Body of pancreas (tissue), 4 donors: ENCODE results near the gene PDK4. TPM values are rescaled to one million over a fixed set of nuclear protein-coding genes. Genes with fewer than 3 reads are reported as not detected.

Source experiments
- ATAC-seq: fragments of 150-250 bp; one replicate; pipeline ENCODE4 v1.9.1; 2016
- DNase-seq, 4 donors: peaks; one replicate each; pipeline ENCODE4 v3.0.0-alpha.2; 2019
- H3K27ac ChIP-seq, 4 donors: fragments of 200-600 bp; sonication (generic); 1 replicate in 3 of 4; 2 replicates in 1 of 4; pipeline versions ENCODE4 v1.5.1 to v1.6.1; 2016 to 2019; ENCODE audit warnings: mild to moderate bottlenecking in 1 of 4, mixed read lengths in 1 of 4, moderate library complexity in 1 of 4
- H3K27me3 ChIP-seq, 2 donors: fragments of 200-600 bp; sonication (generic); one replicate each; pipeline ENCODE4 v1.6.0; 2016; ENCODE audit warnings: mild to moderate bottlenecking in 1 of 2
- H3K36me3 ChIP-seq, 2 donors: fragments of 200-600 bp; sonication (generic); replicated peaks in 1 of 2; 2 replicates each; pipeline ENCODE4 v1.5.1; 2016; ENCODE audit warnings: low read depth in 2 of 2; ENCODE audit not compliant: insufficient read depth in 1 of 2
- H3K4me1 ChIP-seq: fragments of 200-600 bp; sonication (generic); one replicate; pipeline ENCODE4 v1.6.0; 2016
- H3K4me3 ChIP-seq, 2 donors: fragments of 200-600 bp; sonication (generic); 1 replicate in 1 of 2; 2 replicates in 1 of 2; pipeline ENCODE4 v1.5.1; 2016 to 2019
- H3K9me3 ChIP-seq, 3 donors: fragments of 200-600 bp; sonication (generic); 1 replicate in 2 of 3; 2 replicates in 1 of 3; pipeline ENCODE4 v1.5.1; 2016
- CTCF ChIP-seq, 7 experiments: fragments of 450-650 bp in 4 of 7; fragments of 200-600 bp in 3 of 7; sonication (generic) in 3 of 7; IDR thresholded peaks; one replicate each; pipeline ENCODE4 v1.5.1; 2016 to 2019; ENCODE audit warnings: antibody characterized with exemption in 7 of 7
- POLR2A ChIP-seq, 3 donors: fragments of 450-650 bp; IDR thresholded peaks; one replicate each; pipeline ENCODE4 v1.6.1; 2016; ENCODE audit warnings: antibody characterized with exemption in 3 of 3, mild to moderate bottlenecking in 2 of 3
- WGBS, 2 donors: methylation state at CpG; one replicate each; pipeline ENCODE4 v1.1.5; 2017; 5-methylcytosine and 5-hydroxymethylcytosine counted together
- intact Hi-C: fragments of 100-400 bp; cut with DNase I; formaldehyde crosslinking; loops from one replicate; pipeline ENCODE4 v1.15.1; 2023
- total RNA-seq, 2 donors: library from RNA; depleted of rRNA; stranded (reverse); fragments of >200 nt; gene quantifications; one replicate each; pipeline ENCODE4 v1.1.0, GENCODE V29; 2016

PDK4 gene
- 100 to 1,000 TPM; 234 to 308 TPM for total RNA-seq

GRCh38 chr7:95596198-95597063 lies at the start of gene PDK4:
TSS of gene PDK4 (minus strand) at chr7:95596516. CDS start at chr7:95596293, 223 bp downstream.
- intact Hi-C loops: loop anchor here (10.0 kb wide), 1 partner anchor 78 kb away; no protein-coding TSS in a partner anchor
- Histone ChIP-seq H3K4me1 (peaks cover 60% of the 10 kb centered on the region), H3K9me3 (no peaks in the 10 kb centered on the region), H3K36me3 (peaks cover 0 to 8% of the 10 kb centered on the region in 2 donors), H3K27me3 (no peaks in the 10 kb centered on the region), H3K27ac (peak within 1 kb of the TSS; percentile 90 to 99 (median 97)), H3K4me3 (peak within 1 kb of the TSS; percentile 24 to 30)
- peak; percentile 97 to 99 (median 98) for DNase-seq
- 0% methylated on average over 29 to 63 of the region's 63 CpGs for WGBS, 2 donors
- TF ChIP-seq CTCF (IDR thresholded peaks at IDR 0.05) (peak in 1 of 7 experiments; percentile 5), POLR2A (IDR thresholded peaks at IDR 0.05) (peak; percentile 96 to 99 (median 97))
- ATAC-seq: peak; percentile 94

- WGBS, 2 donors: 70 to 71% methylated on average over 5 of the region's 5 CpGs
- no peak overlapping the region for H3K27ac ChIP-seq
- H3K4me3 ChIP-seq: no peak overlapping the region
- H3K36me3 ChIP-seq: no peaks in the 10 kb centered on the region
- TF ChIP-seq CTCF (IDR thresholded peaks at IDR 0.05) (no peak), POLR2A (IDR thresholded peaks at IDR 0.05) (no peak)
- H3K27me3 ChIP-seq: no peaks in the 10 kb centered on the region
- no peaks in the 10 kb centered on the region for H3K9me3 ChIP-seq
- H3K4me1 ChIP-seq: no peaks in the 10 kb centered on the region
- ATAC-seq: no peak
- intact Hi-C loops: no loop called here
- DNase-seq: no peak
Measured at GRCh38 chr7:95642173-95642572, 45.9 kb upstream of the PDK4 start.

- ATAC-seq (no peak), DNase-seq (no peak)
- no peak for TF ChIP-seq CTCF (IDR thresholded peaks at IDR 0.05)
- no peak for TF ChIP-seq POLR2A (IDR thresholded peaks at IDR 0.05)
- 55 to 60% methylated on average over 2 of the region's 2 CpGs for WGBS, 2 donors
- no peak overlapping the region for H3K4me3 ChIP-seq
- no peaks in the 10 kb centered on the region for H3K4me1 ChIP-seq
- H3K36me3 ChIP-seq: no peaks in the 10 kb centered on the region
- no peaks in the 10 kb centered on the region for H3K27me3 ChIP-seq
- intact Hi-C loops: no loop called here
- H3K27ac ChIP-seq: no peak overlapping the region
- H3K9me3 ChIP-seq: no peaks in the 10 kb centered on the region
Measured at GRCh38 chr7:95636140-95636940, 40.0 kb upstream of the PDK4 start.

GRCh38 chr7:95632609-95633008 lies 36.3 kb upstream of the PDK4 start:
- Histone ChIP-seq H3K9me3 (no peaks in the 10 kb centered on the region), H3K27me3 (no peaks in the 10 kb centered on the region), H3K36me3 (no peaks in the 10 kb centered on the region), H3K4me3 (no peak overlapping the region), H3K4me1 (peaks cover 28% of the 10 kb centered on the region), H3K27ac (no peak overlapping the region)
- 0% methylated on average over 1 of the region's 1 CpG for WGBS, 2 donors
- TF ChIP-seq POLR2A (IDR thresholded peaks at IDR 0.05) (no peak), CTCF (IDR thresholded peaks at IDR 0.05) (no peak)
- intact Hi-C loops: no loop called here
- DNase-seq: peak in 1 of 4 donors; percentile 19
- ATAC-seq: no peak
